Glomerular visceral epithelial cell (primary cell): ENCODE data around the gene KLHL29.

Source experiments
- DNase-seq: peaks from one replicate; pipeline ENCODE4 v3.0.0-alpha.2; 2016; ENCODE audit errors: extremely low spot score

The KLHL29 gene

GRCh38 chr2:23695890-23696751 lies 311.1 kb downstream of the KLHL29 start:
- no peak for DNase-seq

- DNase-seq = no peak
Measured at GRCh38 chr2:23696752-23697045, 311.7 kb downstream of the KLHL29 start.

DNA sequence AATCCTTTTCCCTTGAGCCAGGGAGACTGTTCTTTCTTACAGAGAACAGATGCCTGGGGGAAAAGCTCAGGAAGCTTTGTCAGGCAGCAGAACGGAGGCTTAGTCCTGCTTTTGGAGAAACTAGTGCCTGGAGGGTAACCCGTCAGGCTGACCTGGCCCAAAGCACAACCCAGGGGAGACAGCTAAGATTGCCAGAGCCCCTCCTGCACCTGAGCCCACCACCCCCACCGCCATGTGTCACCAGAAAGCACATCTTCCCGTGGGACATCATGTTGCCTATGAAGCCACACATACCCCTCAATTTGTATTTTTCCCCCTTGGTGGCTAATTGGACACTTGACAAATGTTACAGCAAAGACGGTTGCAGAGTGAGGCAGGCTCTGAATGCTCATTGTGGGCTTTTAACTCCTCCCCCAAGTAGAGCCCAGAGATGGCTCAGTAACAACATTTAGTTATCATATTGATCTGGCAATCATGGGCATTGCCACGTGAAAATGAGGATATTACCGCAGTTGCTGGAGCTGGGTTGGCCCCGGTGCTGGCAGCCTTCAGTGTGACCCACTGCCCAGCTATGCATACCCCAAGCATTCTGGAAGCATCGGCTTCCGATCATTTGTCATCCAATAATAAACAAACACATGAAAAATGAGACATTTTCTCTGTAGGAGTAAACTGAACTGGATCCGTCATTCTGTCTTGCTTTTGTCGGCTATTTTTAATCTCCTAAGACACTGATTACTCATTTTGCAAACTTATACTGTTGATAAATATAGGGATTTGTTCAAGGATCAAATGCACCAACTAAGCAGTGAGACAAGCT lies 312.5 kb downstream of the KLHL29 start:
- no peak for DNase-seq

DNA sequence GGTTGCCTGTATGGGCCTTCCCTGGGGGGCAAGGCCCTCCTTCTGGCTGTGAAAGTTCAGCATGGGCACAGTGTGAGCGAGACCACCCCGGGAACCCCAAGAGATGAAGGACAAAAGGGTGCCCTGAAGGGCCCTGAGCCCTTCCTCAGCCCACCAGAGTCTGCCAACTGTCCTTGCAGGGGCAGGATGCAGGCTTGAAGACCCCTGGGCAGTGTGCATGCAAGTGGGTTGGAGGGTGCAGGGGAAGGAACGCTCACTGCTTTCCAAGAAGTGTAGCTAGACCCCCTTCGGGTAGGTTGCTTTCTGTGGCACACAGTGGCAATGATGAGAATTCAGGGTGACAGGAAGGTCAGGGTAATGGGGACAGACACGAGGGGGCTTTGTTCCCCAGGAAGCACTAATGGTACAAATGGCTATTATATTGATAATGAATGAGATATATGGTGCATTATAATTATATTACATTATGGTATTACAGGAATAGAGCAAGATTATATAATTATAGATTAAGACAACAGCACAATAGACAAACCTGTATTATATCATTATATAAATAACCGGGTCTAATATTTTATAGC lies 313.2 kb downstream of the KLHL29 start:
- DNase-seq = no peak

GRCh38 chr2:23698721-23699579 lies 314.0 kb downstream of the KLHL29 start:
- DNase-seq = no peak

DNA sequence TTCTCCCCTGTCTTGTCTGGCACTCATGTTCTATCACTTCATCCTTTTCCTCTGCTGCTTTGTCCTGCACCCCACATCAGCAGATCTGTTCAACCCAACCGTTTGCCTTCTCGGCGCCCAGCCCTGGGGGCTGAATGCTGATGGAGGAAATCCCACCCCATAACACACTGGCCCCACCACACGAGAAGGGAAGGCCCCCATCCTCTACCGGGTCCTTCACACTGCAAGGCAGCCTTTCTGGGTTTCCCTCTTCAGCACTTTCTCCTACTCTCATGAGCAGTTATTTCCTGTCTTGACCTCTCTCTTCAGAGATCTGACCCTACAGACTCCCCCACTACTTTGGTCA lies 314.6 kb downstream of the KLHL29 start:
- no peak for DNase-seq

DNA sequence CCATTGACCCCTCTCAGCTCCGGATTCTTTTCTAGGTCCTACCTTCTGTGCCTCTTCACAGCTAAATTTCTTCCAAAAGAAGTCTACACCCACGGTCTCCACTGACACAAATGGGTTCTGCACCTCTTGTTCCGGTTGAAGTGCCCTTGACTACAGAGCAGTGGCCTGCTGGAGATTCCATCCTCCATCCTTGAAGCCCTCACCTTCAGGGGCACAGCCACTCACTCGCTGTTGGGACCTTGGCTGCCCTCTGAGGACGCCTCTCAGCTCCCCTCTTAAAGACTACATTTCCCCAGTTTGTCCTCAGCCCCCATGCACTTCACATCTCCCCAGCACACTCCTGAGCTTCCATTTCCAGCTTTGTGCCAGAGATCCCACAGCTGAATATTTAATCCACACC lies 315.6 kb downstream of the KLHL29 start:
- no peak for DNase-seq

DNA sequence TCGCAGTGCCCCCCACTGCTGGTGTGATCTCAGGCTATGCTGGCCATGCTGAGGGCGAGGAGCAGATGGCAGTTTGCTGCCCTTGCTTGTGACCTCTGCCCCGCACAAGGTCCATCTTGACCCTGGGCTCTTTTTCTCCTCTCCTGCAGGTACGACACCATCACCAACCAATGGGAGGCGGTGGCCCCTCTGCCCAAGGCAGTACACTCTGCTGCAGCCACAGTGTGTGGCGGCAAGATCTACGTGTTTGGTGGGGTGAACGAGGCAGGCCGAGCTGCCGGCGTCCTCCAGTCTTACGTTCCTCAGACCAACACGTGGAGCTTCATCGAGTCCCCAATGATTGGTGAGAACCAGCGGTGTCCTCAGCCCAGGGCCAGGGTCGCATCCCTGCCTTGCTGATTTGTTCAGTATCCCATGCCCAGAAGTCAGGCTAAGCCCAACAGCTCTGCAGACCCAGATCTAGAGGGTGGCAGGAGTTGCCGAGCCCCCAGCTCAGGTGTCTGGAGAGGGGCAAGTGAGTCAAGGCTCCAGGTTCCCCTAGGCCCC lies 318.1 kb downstream of the KLHL29 start:
- no peak for DNase-seq

- no peak for DNase-seq
Measured at GRCh38 chr2:23703583-23704385, 318.8 kb downstream of the KLHL29 start.

- no peak for DNase-seq
Measured at GRCh38 chr2:23705771-23706612, 321.0 kb downstream of the KLHL29 start.

DNA sequence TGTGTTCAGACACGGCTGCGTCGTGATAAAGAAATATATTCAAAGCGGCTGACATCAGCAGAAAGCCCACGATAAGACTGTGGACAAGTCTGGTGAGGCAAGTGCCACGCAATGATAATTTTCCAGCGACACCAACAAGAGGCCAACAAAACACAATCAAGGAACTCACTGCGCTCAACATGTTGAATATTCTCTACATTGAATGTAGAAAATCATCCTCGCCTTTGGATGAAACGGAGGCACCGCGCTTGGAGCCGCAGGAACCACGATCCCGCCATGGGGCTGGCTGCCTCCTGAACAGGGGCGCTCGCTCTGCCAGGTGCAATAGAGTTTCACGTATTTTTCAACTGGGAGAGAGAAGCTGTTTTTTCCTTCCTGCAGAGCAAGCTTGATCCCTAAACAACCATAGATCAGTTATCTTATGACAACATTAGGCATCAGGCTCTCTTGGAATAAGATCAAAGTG lies 321.7 kb downstream of the KLHL29 start:
- no peak for DNase-seq

DNA sequence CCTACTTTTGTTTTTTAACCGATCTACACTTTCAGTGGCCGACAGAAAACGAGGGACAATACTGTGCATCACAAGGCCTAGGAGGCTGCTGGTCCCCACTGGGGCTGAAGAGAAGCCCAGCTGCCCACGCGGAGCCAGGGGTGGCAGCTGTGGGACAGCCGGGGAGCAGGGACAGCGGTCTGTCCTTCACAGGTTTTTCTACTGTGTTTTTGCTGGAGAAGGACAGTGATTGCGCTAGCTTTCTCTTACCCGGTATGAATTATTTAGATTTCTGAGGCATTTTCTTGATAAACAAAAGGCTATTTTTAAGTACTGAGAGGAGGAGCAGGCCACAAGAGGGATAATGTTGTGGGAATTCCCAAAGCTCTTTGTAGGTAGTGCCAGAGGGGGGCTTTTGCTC lies 322.1 kb downstream of the KLHL29 start:
- no peak for DNase-seq

DNA sequence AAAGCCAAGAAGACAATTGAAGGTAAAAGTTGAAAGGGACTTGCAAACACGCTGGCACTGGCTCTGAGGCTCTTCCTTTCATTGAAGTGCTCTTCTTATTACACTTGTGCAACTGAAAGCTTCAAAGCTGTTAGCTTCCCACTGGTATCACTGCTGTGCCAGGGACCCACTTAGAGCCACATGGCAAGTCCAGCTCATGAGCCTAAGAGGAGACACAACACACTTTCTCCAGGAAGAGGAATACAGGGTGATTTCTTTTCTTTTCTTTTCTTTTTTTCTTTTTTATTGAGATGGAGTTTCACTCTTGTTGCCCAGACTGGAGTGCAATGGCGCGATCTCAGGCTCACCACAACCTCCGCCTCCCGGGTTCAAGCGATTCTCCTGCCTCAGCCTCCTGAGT lies 323.8 kb downstream of the KLHL29 start:
- no peak for DNase-seq

DNA sequence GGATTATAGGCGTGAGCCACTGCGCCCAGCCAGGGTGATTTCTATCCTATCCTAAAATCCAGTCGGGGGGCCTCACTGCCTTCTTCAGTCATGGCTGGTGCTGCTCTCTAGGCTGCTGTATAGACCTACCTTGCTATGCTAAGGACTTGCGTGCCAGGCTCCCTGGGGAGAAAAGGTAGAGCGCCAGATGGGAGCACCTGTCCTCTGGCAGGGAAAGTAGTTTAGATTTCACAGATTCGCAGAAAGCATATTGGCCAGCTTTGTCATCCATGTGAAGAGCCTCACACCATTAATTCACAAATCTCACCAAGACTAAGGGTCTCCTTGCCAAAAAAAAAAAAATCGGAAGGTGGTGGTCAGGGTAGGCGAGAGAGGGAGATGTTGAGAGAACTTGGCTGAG lies 324.3 kb downstream of the KLHL29 start:
- no peak for DNase-seq

- no peak for DNase-seq
Measured at GRCh38 chr2:23711979-23712755, 327.2 kb downstream of the KLHL29 start.

DNA sequence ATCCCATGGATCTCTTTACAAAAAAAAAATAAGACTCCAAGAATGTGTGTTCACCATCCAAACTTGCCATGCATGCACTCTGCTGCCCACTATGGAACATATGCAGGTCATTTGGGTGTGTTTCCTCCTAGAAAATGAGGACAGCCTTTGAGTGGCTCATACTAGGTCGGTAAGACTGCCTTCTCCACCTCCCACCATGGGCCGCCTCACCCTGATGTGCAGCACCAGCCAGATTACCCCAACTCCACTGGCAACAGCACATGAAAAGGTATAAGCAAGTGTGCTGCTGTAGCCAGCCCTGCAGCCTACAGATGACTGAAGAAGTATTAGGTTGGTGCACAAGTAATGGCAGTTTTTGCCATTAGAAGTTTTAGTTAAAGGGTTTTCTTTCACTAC lies 327.8 kb downstream of the KLHL29 start:
- DNase-seq = no peak

DNA sequence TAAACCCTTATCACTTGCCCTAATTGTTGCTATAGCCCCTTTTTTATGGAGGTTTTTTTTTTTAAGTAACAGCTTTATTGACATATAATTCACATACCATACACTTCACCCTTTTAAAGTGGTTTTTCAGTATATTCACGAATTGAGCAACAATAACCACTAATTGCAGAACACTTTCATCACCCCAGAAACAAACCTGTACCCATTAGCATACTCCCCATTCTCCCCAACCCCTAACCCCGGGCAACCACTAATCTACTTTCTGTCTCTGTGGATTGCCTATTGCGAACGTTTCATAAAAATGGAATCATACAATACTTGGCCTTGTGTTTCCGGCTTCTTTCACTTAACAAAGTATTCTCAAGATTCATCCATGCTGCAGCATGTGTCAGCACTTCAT lies 328.4 kb downstream of the KLHL29 start:
- DNase-seq = no peak

- no peak for DNase-seq
Measured at GRCh38 chr2:23718931-23719700, 334.1 kb downstream of the KLHL29 start.
